T-helper 2 cell treated with Interferon-gamma antibody and Interleukin-4, amounts not matched to agents 100 ng/mL and 5 ng/mL, for 36 hours (primary cell): ENCODE measurements around the gene FOXA2. TPM values are rescaled to one million over a fixed set of nuclear protein-coding genes. Genes with fewer than 3 reads are reported as not detected.
"Not testable (repeated sequence)": the region's sequence is repeated elsewhere in the genome, so short reads cannot be mapped to it uniquely, and the experiment has no call there.

ENCODE experiments used
- intact Hi-C: fragments of 100-400 bp; cut with micrococcal nuclease; formaldehyde crosslinking; loops from one replicate; pipeline ENCODE4 v1.15.1; 2023
- total RNA-seq: library from RNA; stranded (reverse); gene quantifications from 2 replicates; pipeline ENCODE4 v1.2.3, GENCODE V29; 2022

FOXA2 gene
- total RNA-seq, 1 donor from 2014 or later, result not detected

GRCh38 chr20:22572023-22572422 is 12.3 kb downstream of the FOXA2 start:
- intact Hi-C loops, result no loop called here

- intact Hi-C loops, result no loop called here
Measured at GRCh38 chr20:22569353-22569752, 15.0 kb downstream of the FOXA2 start.

- intact Hi-C loops, result no loop called here
Measured at GRCh38 chr20:22568872-22569344, 15.5 kb downstream of the FOXA2 start.

- intact Hi-C loops, result no loop called here
Measured at GRCh38 chr20:22567944-22568871, 16.2 kb downstream of the FOXA2 start.

GRCh38 chr20:22566876-22567658 is 17.3 kb downstream of the FOXA2 start:
- intact Hi-C loops, result no loop called here

- intact Hi-C loops, result no loop called here
Measured at GRCh38 chr20:22563062-22563965, 21.1 kb downstream of the FOXA2 start.

- intact Hi-C loops, result no loop called here
Measured at GRCh38 chr20:22562620-22563019, 21.8 kb downstream of the FOXA2 start.

GRCh38 chr20:22561965-22562577 is 22.3 kb downstream of the FOXA2 start:
- intact Hi-C loops, result no loop called here

- intact Hi-C loops, result no loop called here
Measured at GRCh38 chr20:22560817-22561216, 23.6 kb downstream of the FOXA2 start.

GRCh38 chr20:22559711-22560318 is 24.6 kb downstream of the FOXA2 start:
- intact Hi-C loops, result no loop called here

GRCh38 chr20:22557403-22558276 is 26.7 kb downstream of the FOXA2 start:
- intact Hi-C loops, result no loop called here

- intact Hi-C loops, result no loop called here
Measured at GRCh38 chr20:22556565-22557056, 27.8 kb downstream of the FOXA2 start.

GRCh38 chr20:22555791-22556564 is 28.4 kb downstream of the FOXA2 start:
- intact Hi-C loops, result no loop called here

- intact Hi-C loops, result no loop called here
Measured at GRCh38 chr20:22554391-22554790, 30.0 kb downstream of the FOXA2 start.

- intact Hi-C loops, result not testable (repeated sequence)
Measured at GRCh38 chr20:22550514-22550913, 33.9 kb downstream of the FOXA2 start.

- intact Hi-C loops, result no loop called here
Measured at GRCh38 chr20:22548040-22548439, 36.3 kb downstream of the FOXA2 start.

- intact Hi-C loops, result no loop called here
Measured at GRCh38 chr20:22546344-22546743, 38.0 kb downstream of the FOXA2 start.

GRCh38 chr20:22545045-22545444 is 39.3 kb downstream of the FOXA2 start:
- intact Hi-C loops, result no loop called here
